HEK293 (cell line): ENCODE measurements around the gene SLC39A11.

Experiments
- CTCF ChIA-PET: fragments of 350-600 bp; formaldehyde crosslinking; extraction: SDS; loops from one replicate; lab custom pipeline; 2021; ENCODE audit warnings: antibody characterized with exemption; lab: Yijun Ruan, JAX
- POLR2A ChIA-PET: fragments of 300-600 bp; formaldehyde crosslinking; extraction: SDS; loops from one replicate; lab custom pipeline; 2020; ENCODE audit warnings: antibody characterized with exemption, inconsistent platforms; lab: Yijun Ruan, JAX
- H3K27ac ChIP-seq: fragments of 200-500 bp; sonication (Bioruptor generic); 2 replicates; pipeline ENCODE4 v1.5.1; 2014; ENCODE audit warnings: low read depth, low read length, control low read depth, inconsistent platforms; ENCODE audit errors: extremely low read depth
- H3K36me3 ChIP-seq, 2 experiments: fragments of 200-500 bp in 1 of 2; sonication (Bioruptor generic) in 1 of 2; 1 replicate in 1 of 2; 2 replicates in 1 of 2; pipeline ENCODE4 v1.5.1; 2014 to 2017; ENCODE audit warnings: inconsistent platforms in 2 of 2, low read length in 2 of 2; ENCODE audit not compliant: control insufficient read depth in 2 of 2, insufficient read depth in 1 of 2
- H3K4me1 ChIP-seq: fragments of 200-500 bp; sonication (Bioruptor generic); 2 replicates; pipeline ENCODE4 v1.5.1; 2014; ENCODE audit warnings: mild to moderate bottlenecking, low read length, inconsistent platforms; ENCODE audit not compliant: control insufficient read depth, insufficient read depth
- H3K4me3 ChIP-seq: 2 replicates; pipeline ENCODE4 v1.5.1; 2011; ENCODE audit warnings: low read depth, mild to moderate bottlenecking, control low read depth, low read length, moderate library complexity
- H3K9me3 ChIP-seq: fragments of 200-500 bp; sonication (Bioruptor generic); 2 replicates; pipeline ENCODE4 v1.5.1; 2014; ENCODE audit warnings: low read depth, low read length, inconsistent platforms; ENCODE audit not compliant: control insufficient read depth, insufficient read depth
- KLF7 ChIP-seq: fragments of 450-650 bp; formaldehyde crosslinking; IDR thresholded peaks from 2 replicates; pipeline ENCODE4 v1.5.1; 2016; ENCODE audit warnings: missing biosample characterization, missing genetic modification characterization, borderline replicate concordance
- MEIS1 ChIP-seq: sonication (generic); formaldehyde crosslinking; IDR thresholded peaks from 2 replicates; pipeline ENCODE4 v1.8.1; 2022; ENCODE audit warnings: missing genetic modification reagents, mild to moderate bottlenecking, borderline replicate concordance
- PRDM6 ChIP-seq: fragments of 450-650 bp; formaldehyde crosslinking; IDR thresholded peaks from 2 replicates; pipeline ENCODE4 v1.5.1; 2017; ENCODE audit warnings: missing biosample characterization, missing genetic modification characterization
- SP7 ChIP-seq: fragments of 450-650 bp; formaldehyde crosslinking; IDR thresholded peaks from 2 replicates; pipeline ENCODE4 v1.5.1; 2016; ENCODE audit warnings: missing biosample characterization, missing genetic modification characterization
- ZBTB20 ChIP-seq: fragments of 450-650 bp; formaldehyde crosslinking; IDR thresholded peaks from 2 replicates; pipeline ENCODE4 v1.5.1; 2016; ENCODE audit warnings: missing biosample characterization, missing genetic modification characterization
- ZFP69B ChIP-seq: fragments of 450-650 bp; formaldehyde crosslinking; IDR thresholded peaks from 2 replicates; pipeline ENCODE4 v1.5.1; 2016; ENCODE audit warnings: missing biosample characterization, missing genetic modification characterization
- ZNF121 ChIP-seq: fragments of 450-650 bp; formaldehyde crosslinking; IDR thresholded peaks from 2 replicates; pipeline ENCODE4 v1.5.1; 2016; ENCODE audit warnings: missing biosample characterization, missing genetic modification characterization
- ZNF19 ChIP-seq: fragments of 450-650 bp; formaldehyde crosslinking; IDR thresholded peaks from 2 replicates; pipeline ENCODE4; 2016; ENCODE audit warnings: missing biosample characterization, missing genetic modification characterization, low read depth
- ZNF211 ChIP-seq: fragments of 450-650 bp; formaldehyde crosslinking; IDR thresholded peaks from 2 replicates; pipeline ENCODE4 v1.5.1; 2016; ENCODE audit warnings: low read depth, missing biosample characterization, missing genetic modification characterization
- ZNF24 ChIP-seq: fragments of 450-650 bp; formaldehyde crosslinking; IDR thresholded peaks from 2 replicates; pipeline ENCODE4 v1.5.1; 2016; ENCODE audit warnings: missing biosample characterization, missing genetic modification characterization
- ZNF302 ChIP-seq: fragments of 450-650 bp; formaldehyde crosslinking; IDR thresholded peaks from 2 replicates; pipeline ENCODE4 v1.5.1; 2016; ENCODE audit warnings: missing biosample characterization, missing genetic modification characterization, low read depth
- ZNF324 ChIP-seq: fragments of 450-650 bp; formaldehyde crosslinking; IDR thresholded peaks from 2 replicates; pipeline ENCODE4 v1.5.1; 2016; ENCODE audit warnings: missing biosample characterization, missing genetic modification characterization
- ZNF37A ChIP-seq: fragments of 450-650 bp; IDR thresholded peaks from 2 replicates; pipeline ENCODE4 v1.5.1; 2018; ENCODE audit warnings: missing biosample characterization, missing genetic modification characterization
- ZNF416 ChIP-seq: fragments of 450-650 bp; formaldehyde crosslinking; IDR thresholded peaks from 2 replicates; pipeline ENCODE4 v1.5.1; 2016; ENCODE audit warnings: missing biosample characterization, missing genetic modification characterization
- ZNF423 ChIP-seq: fragments of 450-650 bp; formaldehyde crosslinking; IDR thresholded peaks from 2 replicates; pipeline ENCODE4 v1.5.1; 2016; ENCODE audit warnings: missing biosample characterization, missing genetic modification characterization
- ZNF473 ChIP-seq: fragments of 450-650 bp; formaldehyde crosslinking; IDR thresholded peaks from 2 replicates; pipeline ENCODE4 v1.5.1; 2017; ENCODE audit warnings: missing biosample characterization, missing genetic modification characterization
- ZNF518A ChIP-seq: fragments of 450-650 bp; formaldehyde crosslinking; conservative IDR thresholded peaks from 2 replicates; pipeline ENCODE4 v1.5.1; 2016; ENCODE audit warnings: low read depth, missing biosample characterization, missing genetic modification characterization
- ZNF585B ChIP-seq: fragments of 450-650 bp; formaldehyde crosslinking; IDR thresholded peaks from 2 replicates; pipeline ENCODE4 v1.5.1; 2016; ENCODE audit warnings: missing biosample characterization, missing genetic modification characterization
- ZNF658 ChIP-seq: fragments of 450-650 bp; formaldehyde crosslinking; IDR thresholded peaks from 2 replicates; pipeline ENCODE4; 2016; ENCODE audit warnings: missing biosample characterization, missing genetic modification characterization
- ZNF677 ChIP-seq: fragments of 450-650 bp; IDR thresholded peaks from 2 replicates; pipeline ENCODE4 v1.5.0; 2018; ENCODE audit warnings: missing biosample characterization, mild to moderate bottlenecking, missing genetic modification characterization, moderate library complexity
- ZXDB ChIP-seq: fragments of 450-650 bp; formaldehyde crosslinking; IDR thresholded peaks from 2 replicates; pipeline ENCODE4 v1.5.1; 2016; ENCODE audit warnings: missing biosample characterization, missing genetic modification characterization
- TF ChIP-seq, protein P1 (sequence below): fragments of 450-650 bp; formaldehyde crosslinking; IDR thresholded peaks from 2 replicates; pipeline ENCODE4 v1.5.1; 2016; ENCODE audit warnings: missing biosample characterization, missing genetic modification characterization, low read depth

The SLC39A11 gene

DNA sequence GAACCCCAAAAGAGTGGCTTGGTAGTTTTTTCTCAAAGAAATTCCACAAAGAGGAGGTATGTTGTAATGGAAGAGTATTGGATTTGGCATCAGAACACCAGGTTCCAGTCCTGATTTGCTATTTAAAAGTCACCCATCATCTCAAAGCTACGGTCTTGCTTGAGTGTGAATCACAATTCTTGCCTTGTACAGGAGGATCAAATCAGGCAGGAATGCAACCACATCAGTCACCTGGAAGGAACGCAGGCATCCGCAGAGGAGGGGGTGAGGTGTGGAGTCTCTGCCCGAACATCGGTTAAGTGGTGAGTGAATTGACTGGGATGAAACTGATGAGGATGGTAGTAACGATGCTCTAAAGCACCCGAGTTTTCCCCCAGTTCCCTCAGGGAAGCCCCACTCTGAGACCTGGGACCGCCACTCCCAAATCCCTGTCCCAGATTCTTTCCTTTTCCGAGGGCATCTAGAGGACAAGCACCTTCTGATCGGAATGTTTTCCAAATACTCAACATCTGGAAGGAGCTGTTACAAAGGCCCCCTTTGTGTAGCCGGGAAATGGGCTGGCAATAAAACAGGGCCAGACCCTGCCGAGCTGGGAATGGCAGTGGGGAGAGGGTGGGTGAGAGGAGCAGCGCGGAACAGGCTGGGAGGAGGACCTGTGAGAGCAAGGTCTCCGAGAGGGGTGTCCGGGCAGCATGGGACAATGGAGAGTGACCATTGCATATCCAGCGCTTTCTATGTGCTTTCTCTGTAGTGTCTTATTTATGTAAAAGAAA, 469.6 kb downstream of the SLC39A11 start:
- H3K4me3 ChIP-seq, result no peak overlapping the region
- TF ChIP-seq ZNF473 (no peak), ZNF302 (no peak)

DNA sequence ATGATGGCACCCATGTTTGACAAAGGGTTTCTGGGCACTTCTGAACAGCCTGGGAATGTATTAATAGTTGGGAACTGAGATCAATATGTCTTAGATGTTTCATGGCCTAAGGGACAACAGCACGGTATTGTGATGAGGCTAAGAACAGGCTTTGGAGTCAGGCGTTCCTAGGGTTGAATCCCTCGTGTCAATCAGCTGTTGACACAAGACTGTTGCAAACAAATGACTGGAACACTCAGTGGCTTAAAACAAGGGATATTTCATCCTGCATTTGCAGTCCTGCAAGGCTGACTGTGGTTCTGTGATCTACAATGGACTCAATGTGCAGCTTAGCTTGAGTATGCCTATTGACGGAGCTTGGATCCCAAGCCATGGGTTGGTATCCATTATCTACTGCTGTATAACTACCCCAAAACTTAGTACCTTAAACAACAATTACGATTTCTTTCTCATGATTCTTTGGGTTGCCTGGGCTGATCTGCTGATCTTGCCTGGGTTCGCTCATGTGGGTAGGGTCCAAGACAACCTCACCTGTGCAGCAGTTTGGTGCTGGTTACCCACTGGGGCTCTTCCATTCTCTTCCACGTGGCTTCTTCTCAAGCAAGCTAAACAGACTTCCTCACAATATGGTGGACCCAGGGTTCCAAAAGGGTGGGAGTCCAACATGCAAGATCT, 472.4 kb downstream of the SLC39A11 start:
- no peaks in the 10 kb centered on the region for H3K4me1 ChIP-seq
- H3K36me3 ChIP-seq, result no peaks in the 10 kb centered on the region
- H3K9me3 ChIP-seq, result no peaks in the 10 kb centered on the region
- TF ChIP-seq ZNF677 (peak; percentile 92), SP7 (tag by site-specific recombination) (no peak)
- ChIA-PET POLR2A (interaction anchor here (1.1 kb wide), 1 partner anchor 27 kb away, joined by 3 read pairs; no protein-coding TSS in a partner anchor), CTCF (interaction anchor here (0.6 to 0.9 kb wide), 2 partner anchors 63 to 134 kb away, joined by 3 read pairs; no protein-coding TSS in a partner anchor)
- no peak overlapping the region for H3K4me3 ChIP-seq
- H3K27ac ChIP-seq, result no peak overlapping the region

More for the DNA sequence above, 469.6 kb downstream of the SLC39A11 start:
- Histone ChIP-seq H3K4me1 (no peaks in the 10 kb centered on the region), H3K9me3 (no peaks in the 10 kb centered on the region), H3K27ac (no peak overlapping the region), H3K36me3 (no peaks in the 10 kb centered on the region)
- ChIA-PET CTCF (interaction anchor here (1.9 kb wide), 1 partner anchor 66 kb away, joined by 6 read pairs; no protein-coding TSS in a partner anchor), POLR2A (no interaction called here)

DNA sequence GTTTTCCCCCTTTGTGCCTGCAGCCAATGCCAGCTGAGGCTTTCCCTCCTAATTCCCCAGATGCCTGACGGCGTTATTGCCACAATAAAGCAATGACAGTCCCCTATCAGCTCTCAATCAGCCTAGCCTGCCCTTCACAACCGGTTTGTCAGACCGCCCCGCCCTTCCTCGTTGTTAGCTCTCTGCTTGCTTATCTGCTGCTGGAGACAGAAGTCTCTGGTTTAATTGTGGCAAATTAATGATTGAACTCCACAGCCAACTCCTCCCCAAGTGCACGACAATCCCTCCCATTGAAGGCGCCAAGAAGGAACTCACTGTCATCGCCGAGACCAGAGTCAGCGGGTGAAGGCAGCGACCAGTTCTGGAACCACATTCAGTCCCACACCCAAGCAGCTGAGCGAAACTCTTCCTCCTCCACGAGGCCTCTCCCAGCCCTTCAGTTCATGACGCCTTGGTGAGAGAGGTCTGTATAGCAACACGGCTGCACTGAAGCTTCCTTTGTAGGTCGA, 474.4 kb downstream of the SLC39A11 start:
- CTCF ChIA-PET, result interaction anchor here (0.5 to 1.7 kb wide), 8 partner anchors 27 to 1852 kb away, joined by 3 to 7 read pairs (median 3); no protein-coding TSS in a partner anchor
- no peak overlapping the region for H3K27ac ChIP-seq
- no peaks in the 10 kb centered on the region for H3K9me3 ChIP-seq
- POLR2A ChIA-PET, result interaction anchor here (0.9 to 1.3 kb wide), 2 partner anchors 25 to 26 kb away, joined by 3 read pairs; no protein-coding TSS in a partner anchor
- peaks cover 6% of the 10 kb centered on the region; the same call in 1 of the 2 replicates for H3K4me1 ChIP-seq
- no peaks in the 10 kb centered on the region for H3K36me3 ChIP-seq
- no peak overlapping the region for H3K4me3 ChIP-seq
- no peak for TF ChIP-seq ZNF121 (tag by site-specific recombination)
- no peak for TF ChIP-seq ZNF37A (tag by site-specific recombination)
- TF ChIP-seq, protein P1, sequence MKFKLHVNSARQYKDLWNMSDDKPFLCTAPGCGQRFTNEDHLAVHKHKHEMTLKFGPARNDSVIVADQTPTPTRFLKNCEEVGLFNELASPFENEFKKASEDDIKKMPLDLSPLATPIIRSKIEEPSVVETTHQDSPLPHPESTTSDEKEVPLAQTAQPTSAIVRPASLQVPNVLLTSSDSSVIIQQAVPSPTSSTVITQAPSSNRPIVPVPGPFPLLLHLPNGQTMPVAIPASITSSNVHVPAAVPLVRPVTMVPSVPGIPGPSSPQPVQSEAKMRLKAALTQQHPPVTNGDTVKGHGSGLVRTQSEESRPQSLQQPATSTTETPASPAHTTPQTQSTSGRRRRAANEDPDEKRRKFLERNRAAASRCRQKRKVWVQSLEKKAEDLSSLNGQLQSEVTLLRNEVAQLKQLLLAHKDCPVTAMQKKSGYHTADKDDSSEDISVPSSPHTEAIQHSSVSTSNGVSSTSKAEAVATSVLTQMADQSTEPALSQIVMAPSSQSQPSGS (tag by site-specific recombination), result no peak
- TF ChIP-seq ZNF416, result no peak
- TF ChIP-seq MEIS1 (CRISPR knock-in tag), result no peak
- no peak for TF ChIP-seq ZNF324
- TF ChIP-seq PRDM6 (tag by site-specific recombination), result no peak
- TF ChIP-seq ZNF19 (tag by site-specific recombination), result no peak
- TF ChIP-seq ZBTB20 (tag by site-specific recombination), result 0 out of 2 replicates have a peak, but pooled peaks have one; percentile 15
- no peak for TF ChIP-seq ZNF658 (tag by site-specific recombination)
- TF ChIP-seq ZNF423 (tag by site-specific recombination), result no peak
- no peak for TF ChIP-seq ZXDB (tag by site-specific recombination)
- TF ChIP-seq ZNF24 (tag by site-specific recombination), result no peak
- no peak for TF ChIP-seq ZNF585B (tag by site-specific recombination)
- no peak for TF ChIP-seq ZNF518A (tag by site-specific recombination)
- TF ChIP-seq ZNF677, result no peak
- no peak for TF ChIP-seq ZFP69B (tag by site-specific recombination)
- no peak for TF ChIP-seq KLF7 (tag by site-specific recombination)
- TF ChIP-seq ZNF211 (tag by site-specific recombination), result no peak
